ENCODE results near the gene PCCB. TPM values are rescaled to one million over a fixed set of nuclear protein-coding genes. Genes with fewer than 3 reads are reported as not detected.

Gene PCCB
- total and polyA plus RNA-seq, 9 donors = 23.5 to 33.5 (median 29.8) TPM

DNA sequence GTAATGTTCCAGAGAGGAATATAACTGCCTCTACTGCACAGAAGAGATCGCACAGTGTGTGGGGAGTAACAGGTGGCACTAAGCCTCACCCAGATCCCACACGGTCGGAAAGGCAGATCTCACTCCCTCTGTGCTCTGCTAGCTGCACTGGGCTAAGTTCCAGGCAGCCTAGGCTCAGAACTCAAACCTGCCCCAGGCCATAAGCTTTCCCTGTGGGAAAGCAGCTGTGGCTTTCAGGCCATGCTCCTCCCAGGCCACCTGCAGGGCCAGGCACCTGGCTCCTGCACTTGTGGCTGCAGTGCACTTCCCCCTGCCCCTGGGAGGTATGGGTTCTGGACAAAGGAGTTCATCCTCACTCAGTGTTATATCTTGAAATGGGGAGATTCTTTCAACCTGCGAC lies 27.5 kb downstream of the PCCB start:
- Histone ChIP-seq H3K4me3 (ENCODE audit: low read length) (no peak overlapping the region), H3K27me3 (ENCODE audit: control insufficient read depth, insufficient read depth, low read length) (no peaks in the 10 kb centered on the region), H3K36me3 (ENCODE audit: control insufficient read depth, insufficient read depth, low read length) (peaks cover 20% of the 10 kb centered on the region), H3K4me1 (ENCODE audit: control insufficient read depth, insufficient read depth, low read length) (no peaks in the 10 kb centered on the region), H3K9me3 (replicated peaks; ENCODE audit: control insufficient read depth, low read depth, low read length) (peaks cover 19% of the 10 kb centered on the region), H3K27ac (ENCODE audit: low read length) (no peak overlapping the region)
- DNase-seq = peak; percentile 25
- 58% methylated on average over 3 of the region's 4 CpGs for WGBS (ENCODE audit: insufficient coverage)

DNA sequence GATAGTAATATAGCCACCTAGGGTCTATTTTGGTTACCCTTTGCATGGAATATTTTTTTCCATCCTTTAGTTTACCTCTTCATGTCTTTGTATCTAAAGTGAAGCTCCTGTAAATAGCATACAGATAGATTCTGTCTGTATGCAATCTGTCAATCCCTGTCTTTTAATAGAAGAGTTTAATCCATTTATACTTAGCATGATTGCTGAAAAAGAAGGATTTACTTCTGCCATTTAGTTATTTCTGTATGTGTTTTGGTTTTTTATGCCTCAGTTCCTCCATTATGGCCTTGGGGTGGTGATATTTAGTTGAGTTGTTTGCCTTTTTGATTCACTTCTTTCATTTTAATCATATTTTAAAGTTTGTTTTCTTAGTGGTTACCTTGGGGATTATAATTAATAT lies 29.0 kb downstream of the PCCB start:
- no peak overlapping the region for H3K27ac ChIP-seq (ENCODE audit: low read length)
- H3K36me3 ChIP-seq (ENCODE audit: control insufficient read depth, insufficient read depth, low read length) = peaks cover 27% of the 10 kb centered on the region
- H3K4me3 ChIP-seq (ENCODE audit: low read length) = no peak overlapping the region
- no peaks in the 10 kb centered on the region for H3K27me3 ChIP-seq (ENCODE audit: control insufficient read depth, insufficient read depth, low read length)
- peaks cover 5% of the 10 kb centered on the region for H3K4me1 ChIP-seq (ENCODE audit: control insufficient read depth, insufficient read depth, low read length)
- H3K9me3 ChIP-seq (replicated peaks; ENCODE audit: control insufficient read depth, low read depth, low read length) = peaks cover 19% of the 10 kb centered on the region
- DNase-seq = no peak

DNA sequence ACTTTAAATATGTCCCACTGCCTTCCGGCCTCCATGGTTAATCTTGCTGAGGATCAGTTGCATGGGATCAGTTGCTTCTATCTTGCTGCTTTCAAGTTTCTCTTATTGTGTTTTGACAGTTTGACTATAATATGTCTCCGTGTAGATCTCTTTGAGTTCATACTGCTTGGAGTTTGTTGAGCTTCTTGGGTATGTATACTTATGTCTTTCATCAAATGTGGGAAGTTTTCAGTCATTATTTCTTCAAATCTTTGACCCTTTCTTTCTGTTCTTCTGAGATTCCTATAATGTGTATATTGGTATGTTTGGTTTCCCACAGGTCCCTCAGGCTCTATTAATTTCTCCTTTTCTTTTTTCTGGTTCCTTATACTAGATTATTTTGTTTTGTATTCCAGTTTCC lies 30.8 kb downstream of the PCCB start:
- H3K36me3 ChIP-seq (ENCODE audit: control insufficient read depth, insufficient read depth, low read length) = peaks cover 39% of the 10 kb centered on the region

DNA sequence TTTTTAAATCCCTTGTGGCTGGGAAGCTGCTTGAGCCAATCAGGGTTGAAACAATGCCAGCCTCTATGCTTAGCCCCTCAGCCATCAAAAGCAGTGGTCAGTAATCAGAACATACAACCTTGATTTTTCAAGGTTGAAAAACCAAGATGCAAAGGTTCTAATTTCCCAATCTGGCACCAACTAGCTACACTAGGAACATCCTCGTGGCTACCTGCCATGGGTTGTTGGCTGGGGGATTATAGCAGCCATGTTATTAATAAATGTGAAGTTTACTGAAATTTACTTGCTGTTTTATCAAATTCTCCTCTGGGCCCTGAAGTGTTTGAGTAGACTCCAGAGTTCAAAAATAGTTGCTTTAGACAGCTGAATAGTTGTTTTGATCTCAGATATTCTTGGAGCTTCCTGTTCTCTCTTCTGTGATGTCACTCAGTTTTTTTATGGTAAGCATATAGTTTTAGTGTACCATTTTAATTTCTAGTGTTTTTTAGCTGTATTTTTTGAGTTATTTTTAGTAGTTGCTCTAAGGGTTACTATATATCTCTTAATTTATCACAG lies 31.9 kb downstream of the PCCB start:
- peaks cover 19% of the 10 kb centered on the region for H3K9me3 ChIP-seq (replicated peaks; ENCODE audit: control insufficient read depth, low read depth, low read length)
- H3K27ac ChIP-seq (ENCODE audit: low read length) = no peak overlapping the region
- H3K4me3 ChIP-seq (ENCODE audit: low read length) = no peak overlapping the region
- H3K4me1 ChIP-seq (ENCODE audit: control insufficient read depth, insufficient read depth, low read length) = peaks cover 5% of the 10 kb centered on the region
- no peaks in the 10 kb centered on the region for H3K27me3 ChIP-seq (ENCODE audit: control insufficient read depth, insufficient read depth, low read length)
- no CpG with 5 or more reads among the region's 1 CpG for WGBS (ENCODE audit: insufficient coverage)
- H3K36me3 ChIP-seq (ENCODE audit: control insufficient read depth, insufficient read depth, low read length) = peaks cover 34% of the 10 kb centered on the region
- DNase-seq = peak; percentile 26

More for the DNA sequence above, 30.8 kb downstream of the PCCB start:
- no peaks in the 10 kb centered on the region for H3K27me3 ChIP-seq (ENCODE audit: control insufficient read depth, insufficient read depth, low read length)
- H3K27ac ChIP-seq (ENCODE audit: low read length) = no peak overlapping the region
- DNase-seq = no peak
- WGBS (ENCODE audit: insufficient coverage) = no CpG with 5 or more reads among the region's 2 CpGs
- peaks cover 19% of the 10 kb centered on the region for H3K9me3 ChIP-seq (replicated peaks; ENCODE audit: control insufficient read depth, low read depth, low read length)
- no peak overlapping the region for H3K4me3 ChIP-seq (ENCODE audit: low read length)
- peaks cover 5% of the 10 kb centered on the region for H3K4me1 ChIP-seq (ENCODE audit: control insufficient read depth, insufficient read depth, low read length)

DNA sequence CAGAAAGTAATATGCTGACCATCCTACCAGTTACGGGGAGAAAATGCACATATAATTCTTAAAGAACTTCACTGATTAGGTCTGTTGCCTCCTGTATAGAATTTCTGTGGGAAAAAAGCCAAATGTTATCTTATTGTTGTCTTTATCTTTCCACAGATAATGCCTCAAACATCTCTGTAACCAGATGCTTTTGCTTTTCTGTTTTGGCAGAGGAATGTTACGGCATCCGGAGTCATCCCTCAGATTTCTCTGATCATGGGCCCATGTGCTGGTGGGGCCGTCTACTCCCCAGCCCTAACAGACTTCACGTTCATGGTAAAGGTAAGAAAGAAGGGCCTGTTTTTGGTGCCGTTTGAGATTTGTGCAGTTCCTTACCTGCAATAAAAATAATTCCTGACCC lies 33.5 kb downstream of the PCCB start:
- H3K36me3 ChIP-seq (ENCODE audit: control insufficient read depth, insufficient read depth, low read length) = peaks cover 33% of the 10 kb centered on the region
- peaks cover 5% of the 10 kb centered on the region for H3K4me1 ChIP-seq (ENCODE audit: control insufficient read depth, insufficient read depth, low read length)
- DNase-seq = no peak
- no peaks in the 10 kb centered on the region for H3K27me3 ChIP-seq (ENCODE audit: control insufficient read depth, insufficient read depth, low read length)
- WGBS (ENCODE audit: insufficient coverage) = no CpG with 5 or more reads among the region's 6 CpGs
- H3K4me3 ChIP-seq (ENCODE audit: low read length) = no peak overlapping the region
- H3K9me3 ChIP-seq (replicated peaks; ENCODE audit: control insufficient read depth, low read depth, low read length) = peaks cover 17% of the 10 kb centered on the region
- no peak overlapping the region for H3K27ac ChIP-seq (ENCODE audit: low read length)

DNA sequence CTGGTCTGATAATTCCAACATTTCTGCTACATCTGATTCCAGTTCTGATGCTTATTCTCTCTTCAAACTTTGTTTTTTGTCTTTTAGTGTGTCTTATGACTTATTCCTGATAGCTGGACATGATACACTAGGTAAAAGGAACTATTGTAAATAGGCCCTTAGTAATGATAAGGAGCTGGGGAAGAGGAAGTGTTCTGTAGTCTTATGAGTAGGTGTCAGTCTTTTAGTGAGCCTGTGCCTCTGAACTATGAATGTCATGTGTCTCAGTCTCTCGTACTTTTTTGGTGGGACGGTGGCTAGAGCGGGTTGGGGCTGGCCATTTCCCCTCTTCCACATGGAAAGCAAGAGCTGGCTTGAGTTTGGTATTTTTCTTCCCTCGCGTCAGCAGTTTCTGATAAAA lies 41.2 kb downstream of the PCCB start:
- 100% methylated on average over 3 of the region's 5 CpGs for WGBS (ENCODE audit: insufficient coverage)
- Histone ChIP-seq H3K4me1 (ENCODE audit: control insufficient read depth, insufficient read depth, low read length) (no peaks in the 10 kb centered on the region), H3K27me3 (ENCODE audit: control insufficient read depth, insufficient read depth, low read length) (no peaks in the 10 kb centered on the region), H3K27ac (ENCODE audit: low read length) (no peak overlapping the region), H3K4me3 (ENCODE audit: low read length) (no peak overlapping the region), H3K36me3 (ENCODE audit: control insufficient read depth, insufficient read depth, low read length) (peaks cover 11% of the 10 kb centered on the region), H3K9me3 (replicated peaks; ENCODE audit: control insufficient read depth, low read depth, low read length) (no peaks in the 10 kb centered on the region)
- no peak for DNase-seq

DNA sequence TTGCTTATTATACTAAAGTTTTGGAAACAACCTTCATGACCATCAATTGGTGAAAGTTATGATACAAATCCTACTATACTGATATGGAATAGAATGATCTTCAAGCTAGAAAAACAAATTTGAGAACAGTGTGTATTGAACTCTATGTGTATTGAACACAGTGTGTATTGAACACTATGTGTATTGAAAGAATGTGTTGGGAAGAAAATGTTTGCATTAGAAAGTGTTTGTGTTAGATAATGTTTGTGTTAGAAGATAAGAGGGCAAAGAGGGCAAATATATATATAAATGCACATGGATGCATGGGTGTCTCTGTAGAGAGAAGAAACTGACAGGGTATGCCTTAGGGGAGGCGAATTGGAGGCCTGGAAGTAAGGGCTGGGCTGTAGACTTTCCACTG lies 42.4 kb downstream of the PCCB start:
- peaks cover 16% of the 10 kb centered on the region for H3K36me3 ChIP-seq (ENCODE audit: control insufficient read depth, insufficient read depth, low read length)
- no CpG with 5 or more reads among the region's 1 CpG for WGBS (ENCODE audit: insufficient coverage)

DNA sequence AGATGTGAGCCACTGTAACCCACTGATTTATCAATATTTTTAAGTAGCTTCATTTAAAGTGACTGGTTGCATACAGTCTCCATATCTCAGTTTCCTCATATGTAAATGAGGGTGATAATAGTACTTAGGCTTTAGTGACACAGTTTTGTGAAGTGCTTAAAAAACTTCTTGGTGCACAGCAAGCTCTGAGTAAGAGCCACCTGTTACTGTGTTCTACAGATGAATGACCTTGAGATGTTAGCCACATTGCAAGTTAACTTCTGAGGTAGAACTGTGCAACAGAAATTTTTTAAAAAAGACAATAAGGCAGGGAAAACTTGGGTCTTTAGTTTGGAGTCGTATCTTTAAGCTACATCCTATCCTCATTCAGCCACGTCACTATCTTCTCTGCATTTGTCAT lies 43.1 kb downstream of the PCCB start:
- Histone ChIP-seq H3K27ac (ENCODE audit: low read length) (no peak overlapping the region), H3K36me3 (ENCODE audit: control insufficient read depth, insufficient read depth, low read length) (peaks cover 21% of the 10 kb centered on the region), H3K27me3 (ENCODE audit: control insufficient read depth, insufficient read depth, low read length) (no peaks in the 10 kb centered on the region), H3K9me3 (replicated peaks; ENCODE audit: control insufficient read depth, low read depth, low read length) (no peaks in the 10 kb centered on the region), H3K4me1 (ENCODE audit: control insufficient read depth, insufficient read depth, low read length) (no peaks in the 10 kb centered on the region), H3K4me3 (ENCODE audit: low read length) (no peak overlapping the region)
- no peak for DNase-seq
- no CpG with 5 or more reads among the region's 2 CpGs for WGBS (ENCODE audit: insufficient coverage)

More for the DNA sequence above, 42.4 kb downstream of the PCCB start:
- H3K4me3 ChIP-seq (ENCODE audit: low read length) = no peak overlapping the region
- no peaks in the 10 kb centered on the region for H3K9me3 ChIP-seq (replicated peaks; ENCODE audit: control insufficient read depth, low read depth, low read length)
- no peak overlapping the region for H3K27ac ChIP-seq (ENCODE audit: low read length)
- H3K4me1 ChIP-seq (ENCODE audit: control insufficient read depth, insufficient read depth, low read length) = no peaks in the 10 kb centered on the region
- H3K27me3 ChIP-seq (ENCODE audit: control insufficient read depth, insufficient read depth, low read length) = no peaks in the 10 kb centered on the region
- DNase-seq = no peak

DNA sequence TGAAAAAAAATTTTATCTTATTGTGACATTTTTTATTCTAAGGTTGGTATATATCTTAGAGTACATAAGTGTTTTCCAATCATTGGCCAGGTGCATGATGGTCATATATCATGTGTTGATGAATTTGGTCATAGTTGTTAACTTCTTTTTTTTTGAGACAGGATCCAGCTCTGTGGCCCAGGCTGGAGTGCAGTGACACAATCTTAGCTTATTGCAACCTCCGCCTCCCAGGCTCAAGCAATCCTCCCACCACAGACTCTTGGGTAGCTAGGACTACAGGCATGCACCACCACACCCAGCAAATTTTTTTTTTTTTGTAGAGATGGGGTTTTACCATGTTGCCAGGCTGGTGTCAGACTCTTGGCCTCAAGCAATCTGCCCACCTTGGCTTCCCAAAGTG lies 44.0 kb downstream of the PCCB start:
- peaks cover 28% of the 10 kb centered on the region for H3K36me3 ChIP-seq (ENCODE audit: control insufficient read depth, insufficient read depth, low read length)
- no peaks in the 10 kb centered on the region for H3K9me3 ChIP-seq (replicated peaks; ENCODE audit: control insufficient read depth, low read depth, low read length)
- no CpG with 5 or more reads among the region's 1 CpG for WGBS (ENCODE audit: insufficient coverage)
- H3K27ac ChIP-seq (ENCODE audit: low read length) = no peak overlapping the region
- H3K27me3 ChIP-seq (ENCODE audit: control insufficient read depth, insufficient read depth, low read length) = no peaks in the 10 kb centered on the region
- no peak overlapping the region for H3K4me3 ChIP-seq (ENCODE audit: low read length)
- H3K4me1 ChIP-seq (ENCODE audit: control insufficient read depth, insufficient read depth, low read length) = no peaks in the 10 kb centered on the region
- no peak for DNase-seq

DNA sequence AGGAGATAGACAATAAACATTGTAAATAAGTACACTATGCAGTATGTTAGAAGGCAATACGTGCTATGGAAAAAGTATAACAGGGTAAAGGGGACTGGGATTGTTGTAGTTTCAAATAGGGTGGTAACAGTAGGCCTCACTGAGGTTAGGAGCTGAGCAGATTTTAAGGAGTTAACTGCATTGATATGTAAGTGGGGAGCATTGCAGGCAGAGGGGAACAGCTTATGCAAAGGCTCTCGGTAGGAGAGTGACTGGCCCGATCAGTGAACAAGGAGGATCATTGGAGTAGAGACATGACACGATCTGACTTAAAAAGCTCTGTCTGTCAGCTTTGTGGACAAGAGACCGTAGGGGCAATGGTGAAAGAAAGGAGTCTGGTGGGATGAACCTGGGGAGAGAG lies 46.8 kb downstream of the PCCB start:
- WGBS (ENCODE audit: insufficient coverage) = 69% methylated on average over 4 of the region's 5 CpGs
- H3K27me3 ChIP-seq (ENCODE audit: control insufficient read depth, insufficient read depth, low read length) = no peaks in the 10 kb centered on the region
- no peak overlapping the region for H3K27ac ChIP-seq (ENCODE audit: low read length)
- no peak for DNase-seq
- H3K9me3 ChIP-seq (replicated peaks; ENCODE audit: control insufficient read depth, low read depth, low read length) = no peaks in the 10 kb centered on the region
- H3K4me1 ChIP-seq (ENCODE audit: control insufficient read depth, insufficient read depth, low read length) = no peaks in the 10 kb centered on the region
- peaks cover 43% of the 10 kb centered on the region for H3K36me3 ChIP-seq (ENCODE audit: control insufficient read depth, insufficient read depth, low read length)
- no peak overlapping the region for H3K4me3 ChIP-seq (ENCODE audit: low read length)

DNA sequence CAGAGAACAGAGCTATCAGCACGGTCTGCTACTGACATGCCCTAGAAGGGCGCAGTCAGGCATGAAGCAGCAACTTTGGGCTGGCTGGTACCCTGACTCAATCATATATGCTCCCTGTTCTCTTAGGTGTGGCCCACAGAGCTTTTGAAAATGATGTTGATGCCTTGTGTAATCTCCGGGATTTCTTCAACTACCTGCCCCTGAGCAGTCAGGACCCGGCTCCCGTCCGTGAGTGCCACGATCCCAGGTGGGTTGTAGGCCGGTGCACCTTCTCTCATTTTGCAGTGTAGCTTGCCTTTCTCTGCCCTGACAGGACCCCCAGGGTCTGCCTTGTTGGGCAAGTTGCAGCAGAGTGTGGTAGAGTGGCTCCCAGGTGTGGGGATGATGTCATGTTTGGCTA lies 47.7 kb downstream of the PCCB start:
- DNase-seq = no peak
- Histone ChIP-seq H3K4me1 (ENCODE audit: control insufficient read depth, insufficient read depth, low read length) (no peaks in the 10 kb centered on the region), H3K36me3 (ENCODE audit: control insufficient read depth, insufficient read depth, low read length) (peaks cover 46% of the 10 kb centered on the region), H3K4me3 (ENCODE audit: low read length) (no peak overlapping the region), H3K27ac (ENCODE audit: low read length) (no peak overlapping the region), H3K27me3 (ENCODE audit: control insufficient read depth, insufficient read depth, low read length) (no peaks in the 10 kb centered on the region), H3K9me3 (replicated peaks; ENCODE audit: control insufficient read depth, low read depth, low read length) (no peaks in the 10 kb centered on the region)
- WGBS (ENCODE audit: insufficient coverage) = 89% methylated on average over 7 of the region's 8 CpGs
